Lower leg skin (tissue), 4 donors: Measurements from ENCODE around the gene HIC1. TPM values are rescaled to one million over a fixed set of nuclear protein-coding genes. Genes with fewer than 3 reads are reported as not detected.
A peak's percentile ranks its signal among the peaks of the same experiment; 100 is the strongest.

ENCODE experiments used
- DNase-seq, 2 donors: peaks; one replicate each; pipeline ENCODE4 v3.0.0-alpha.2; 2019; ENCODE audit warnings: low spot score in 2 of 2
- H3K4me3 ChIP-seq: fragments of 200-600 bp; sonication (generic); 2 replicates; pipeline ENCODE4 v1.5.1; 2017; ENCODE audit warnings: mild to moderate bottlenecking, low read depth; ENCODE audit not compliant: poor library complexity, severe bottlenecking
- POLR2A ChIP-seq, 2 donors: fragments of 450-650 bp; IDR thresholded peaks; one replicate each; pipeline ENCODE4 v1.6.1; 2016 to 2017; ENCODE audit warnings: antibody characterized with exemption in 2 of 2, mild to moderate bottlenecking in 1 of 2, moderate library complexity in 1 of 2
- WGBS, 2 donors: methylation state at CpG; one replicate each; pipeline ENCODE4 v1.1.5; 2018; 5-methylcytosine and 5-hydroxymethylcytosine counted together
- intact Hi-C: fragments of 100-400 bp; cut with DNase I; formaldehyde crosslinking; loops from one replicate; pipeline ENCODE4 v1.15.0; 2023; ENCODE audit warnings: low total_unique reads
- total RNA-seq, 4 donors: library from RNA; depleted of rRNA; stranded (reverse); fragments of >200 nt; gene quantifications; one replicate each; pipeline ENCODE4 v1.1.0, GENCODE V29; 2016
- TF ChIP-seq, protein P1 (sequence below), 3 donors: fragments of 450-650 bp; IDR thresholded peaks; one replicate each; pipeline ENCODE4 v1.5.1; 2016; ENCODE audit warnings: antibody characterized with exemption in 3 of 3, mild to moderate bottlenecking in 3 of 3, moderate library complexity in 2 of 3

The HIC1 gene
- total RNA-seq, 4 donors from 2014 or later, result 2.4 to 14.2 (median 5.3) TPM

DNA sequence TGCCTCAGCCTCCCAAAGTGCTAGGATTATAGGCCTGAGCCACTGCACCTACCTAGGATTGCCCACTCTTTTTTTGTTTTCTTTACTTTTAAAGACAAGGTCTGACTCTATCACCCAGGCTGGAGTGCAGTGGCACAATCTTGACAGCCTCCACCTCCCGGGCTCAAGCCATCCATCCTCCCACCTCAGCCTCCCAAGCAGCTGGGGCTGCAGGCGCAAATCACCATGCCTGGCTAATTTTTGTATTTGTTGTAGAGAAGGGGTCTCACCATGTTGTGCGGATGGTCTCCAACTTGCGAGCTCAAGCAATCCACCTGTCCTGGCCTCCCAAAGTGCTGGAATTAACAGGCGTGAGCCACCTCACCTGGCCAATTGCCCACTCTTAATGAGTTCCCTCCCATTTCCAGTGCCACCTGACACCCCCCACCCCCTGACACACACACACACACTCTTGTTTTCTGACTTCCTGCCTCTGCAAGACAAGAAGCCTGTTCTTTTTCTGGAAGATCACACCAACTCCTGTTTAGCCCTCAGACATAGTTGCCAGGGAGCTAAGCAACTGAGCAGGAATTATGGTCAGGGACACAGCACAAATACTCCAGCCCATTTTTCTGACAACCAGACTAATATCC is 10.5 kb upstream of the HIC1 start:
- intact Hi-C loops, result no loop called here
- no peak overlapping the region for H3K4me3 ChIP-seq
- peak in 1 of 2 donors; percentile 67 for DNase-seq
- WGBS, 2 donors, result 91 to 96% methylated on average over 5 of the region's 5 CpGs
- TF ChIP-seq POLR2A (IDR thresholded peaks at IDR 0.05), result no peak
- TF ChIP-seq, protein P1, sequence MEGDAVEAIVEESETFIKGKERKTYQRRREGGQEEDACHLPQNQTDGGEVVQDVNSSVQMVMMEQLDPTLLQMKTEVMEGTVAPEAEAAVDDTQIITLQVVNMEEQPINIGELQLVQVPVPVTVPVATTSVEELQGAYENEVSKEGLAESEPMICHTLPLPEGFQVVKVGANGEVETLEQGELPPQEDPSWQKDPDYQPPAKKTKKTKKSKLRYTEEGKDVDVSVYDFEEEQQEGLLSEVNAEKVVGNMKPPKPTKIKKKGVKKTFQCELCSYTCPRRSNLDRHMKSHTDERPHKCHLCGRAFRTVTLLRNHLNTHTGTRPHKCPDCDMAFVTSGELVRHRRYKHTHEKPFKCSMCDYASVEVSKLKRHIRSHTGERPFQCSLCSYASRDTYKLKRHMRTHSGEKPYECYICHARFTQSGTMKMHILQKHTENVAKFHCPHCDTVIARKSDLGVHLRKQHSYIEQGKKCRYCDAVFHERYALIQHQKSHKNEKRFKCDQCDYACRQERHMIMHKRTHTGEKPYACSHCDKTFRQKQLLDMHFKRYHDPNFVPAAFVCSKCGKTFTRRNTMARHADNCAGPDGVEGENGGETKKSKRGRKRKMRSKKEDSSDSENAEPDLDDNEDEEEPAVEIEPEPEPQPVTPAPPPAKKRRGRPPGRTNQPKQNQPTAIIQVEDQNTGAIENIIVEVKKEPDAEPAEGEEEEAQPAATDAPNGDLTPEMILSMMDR (IDR thresholded peaks at IDR 0.05), result no peak

DNA sequence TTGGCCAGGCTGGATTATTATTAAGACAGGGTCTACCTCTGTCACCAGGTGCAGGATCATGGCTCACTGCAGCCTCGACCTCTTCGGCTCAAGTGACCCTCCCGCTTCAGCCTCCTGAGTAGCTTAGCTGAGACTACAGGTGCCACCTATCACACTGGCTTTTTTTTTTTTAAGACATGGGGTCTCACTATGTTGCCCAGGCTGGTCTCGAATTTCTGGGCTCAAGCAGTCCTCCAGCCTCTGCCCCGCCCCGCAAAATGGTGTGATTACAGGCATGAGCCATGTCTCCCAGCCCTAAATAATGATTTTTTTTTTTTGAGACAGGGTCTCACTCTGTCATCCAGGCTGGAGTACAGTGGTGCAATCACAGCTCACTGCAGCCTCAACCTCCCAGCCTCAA is 7.3 kb upstream of the HIC1 start:
- 93 to 95% methylated on average over 6 of the region's 6 CpGs for WGBS, 2 donors
- no peak overlapping the region for H3K4me3 ChIP-seq
- no peak for TF ChIP-seq POLR2A (IDR thresholded peaks at IDR 0.05)
- DNase-seq, result no peak
- intact Hi-C loops, result no loop called here

DNA sequence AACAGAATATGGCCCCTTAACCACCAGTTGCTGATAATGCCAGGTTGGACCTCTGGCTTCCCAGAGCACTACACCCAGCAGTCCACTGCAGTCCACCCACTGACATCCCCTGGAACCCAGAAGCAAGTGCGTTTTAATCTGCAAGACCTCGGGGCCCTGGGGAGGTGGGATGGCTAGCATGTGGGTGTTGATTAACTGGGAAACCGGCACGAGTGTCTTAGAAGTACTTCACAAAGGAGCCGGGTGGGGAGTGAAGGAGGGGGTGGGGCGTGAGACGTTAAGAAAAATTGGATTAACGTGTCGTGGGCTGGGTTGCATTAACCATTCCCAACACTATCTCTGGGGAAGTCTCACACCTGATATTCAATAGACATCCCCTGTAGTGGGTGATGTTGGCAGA is 6.1 kb upstream of the HIC1 start:
- no peak for DNase-seq
- H3K4me3 ChIP-seq, result no peak overlapping the region
- intact Hi-C loops, result no loop called here
- TF ChIP-seq, protein P1 (IDR thresholded peaks at IDR 0.05), result no peak
- no peak for TF ChIP-seq POLR2A (IDR thresholded peaks at IDR 0.05)
- WGBS, 2 donors, result 18% methylated on average over 9 of the region's 9 CpGs

DNA sequence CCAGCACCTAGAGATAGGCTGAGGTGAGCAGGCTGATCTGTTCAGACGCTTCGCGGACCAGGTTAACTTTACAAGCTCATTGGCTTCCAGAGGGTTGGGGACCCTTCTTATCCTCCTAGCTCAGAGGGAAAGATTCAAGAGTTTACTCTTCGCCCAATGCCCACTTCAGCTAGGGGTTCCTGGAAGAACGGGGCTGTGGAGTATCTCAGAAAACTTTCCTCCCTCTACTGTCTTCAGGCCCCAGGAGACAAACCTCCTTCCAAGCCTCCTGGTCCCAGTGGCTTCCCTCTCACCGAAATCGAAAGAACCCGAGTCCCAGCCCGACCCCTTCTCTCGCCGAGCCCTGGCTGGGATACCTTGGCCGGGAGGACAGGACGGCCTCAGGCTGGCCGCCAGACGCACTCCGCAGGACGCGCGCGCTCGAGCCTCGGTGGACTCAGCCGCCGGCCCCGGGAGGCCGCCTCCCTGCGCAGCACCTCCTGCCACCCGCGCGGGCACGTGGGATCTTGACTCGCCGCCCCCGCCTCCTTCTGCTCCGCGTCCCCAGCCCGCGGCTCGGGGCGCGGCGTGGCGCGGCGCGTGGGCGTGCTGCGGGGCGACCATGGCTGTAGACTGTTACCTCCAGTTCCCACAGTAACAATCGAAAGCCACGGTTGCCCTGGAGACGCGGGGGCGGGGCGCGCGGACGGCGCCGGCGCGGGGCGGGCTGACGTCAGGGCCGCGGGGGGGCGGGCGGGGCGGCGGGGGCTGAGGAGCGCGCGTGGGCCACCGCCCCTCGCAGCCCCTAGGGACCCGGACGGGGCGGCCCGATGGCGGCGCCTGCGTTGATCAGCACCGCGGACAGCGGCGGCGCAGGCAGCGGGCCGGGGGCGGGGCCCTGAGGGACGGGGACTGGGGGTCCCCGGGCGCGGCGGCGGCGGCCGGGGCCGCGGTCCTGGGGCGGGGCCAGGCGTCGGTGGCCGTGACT is 5.3 kb upstream of the HIC1 start:
- intact Hi-C loops, result no loop called here
- peak overlapping the region; percentile 57 for H3K4me3 ChIP-seq
- DNase-seq, result peak; percentile 79 to 97

DNA sequence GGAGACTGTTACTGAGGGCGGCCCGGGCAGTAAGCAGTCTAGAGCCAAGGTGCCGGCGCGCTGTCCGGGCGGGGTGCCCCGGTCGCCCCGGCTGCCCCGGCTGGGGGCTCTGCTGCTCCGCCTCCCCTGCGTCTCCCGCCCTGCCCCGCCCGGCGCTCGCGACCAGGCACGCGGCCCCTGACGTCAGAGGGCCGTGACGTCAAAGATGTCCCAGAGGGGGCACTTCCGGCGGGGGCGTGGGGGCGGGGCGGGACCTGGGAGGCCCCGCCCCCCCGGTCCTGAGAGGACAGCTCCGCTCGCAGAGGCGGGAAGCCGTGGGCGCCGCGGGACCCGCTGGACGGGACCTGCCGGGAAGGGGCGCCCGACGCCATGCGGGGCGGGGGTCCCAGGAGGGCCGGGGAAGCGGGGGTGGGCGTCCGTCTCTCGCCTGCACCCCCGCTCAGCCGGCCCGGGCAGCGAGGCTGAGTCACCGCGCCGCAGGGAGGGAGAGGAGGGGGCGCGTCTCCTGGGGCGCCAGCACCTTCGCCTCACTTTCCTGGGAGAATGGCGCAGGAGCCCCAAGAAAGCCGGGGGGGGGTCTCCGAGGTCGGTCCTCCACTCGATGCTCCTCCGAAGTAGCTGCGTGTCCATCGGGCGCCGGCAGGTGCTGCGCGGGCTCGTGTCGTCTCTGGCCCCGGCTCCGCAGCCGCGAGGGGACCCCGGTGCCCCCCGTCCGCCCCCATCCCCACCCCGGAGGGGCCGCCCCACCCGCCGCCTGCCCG is 4.4 kb upstream of the HIC1 start:
- 2% methylated on average over 10 to 26 of the region's 88 CpGs for WGBS, 2 donors
- peak overlapping the region; percentile 27 for H3K4me3 ChIP-seq
- no peak for TF ChIP-seq POLR2A (IDR thresholded peaks at IDR 0.05)
- TF ChIP-seq, protein P1 (IDR thresholded peaks at IDR 0.05), result no peak
- DNase-seq, result no peak
- intact Hi-C loops, result no loop called here

More for the DNA sequence above, 5.3 kb upstream of the HIC1 start:
- 5 to 10% methylated on average over 12 to 28 of the region's 104 CpGs for WGBS, 2 donors
- TF ChIP-seq, protein P1 (IDR thresholded peaks at IDR 0.05), result no peak
- TF ChIP-seq POLR2A (IDR thresholded peaks at IDR 0.05), result no peak
